Stimulated activated CD4-positive, alpha-beta T cell treated with anti-CD3 and anti-CD28 coated beads, Interleukin-1b, Interleukin-23, amount 100 ng/mL, for 4 hours (primary cell): ENCODE measurements around the gene CD209.
A peak's percentile ranks its signal among the peaks of the same experiment; 100 is the strongest.
"Not testable (repeated sequence)": the region's sequence is repeated elsewhere in the genome, so short reads cannot be mapped to it uniquely, and the experiment has no call there.

Source experiments
- DNase-seq, 2 donors: peaks; one replicate each; pipeline ENCODE4 v3.0.0-alpha.2; 2020; ENCODE audit warnings: low read depth in 2 of 2

CD209 gene

GRCh38 chr19:7746903-7747884 lies at the start of gene CD209:
TSS of gene CD209 (minus strand) at chr19:7747534. CDS start at chr19:7747511, 23 bp downstream.
- DNase-seq: no peak

DNA sequence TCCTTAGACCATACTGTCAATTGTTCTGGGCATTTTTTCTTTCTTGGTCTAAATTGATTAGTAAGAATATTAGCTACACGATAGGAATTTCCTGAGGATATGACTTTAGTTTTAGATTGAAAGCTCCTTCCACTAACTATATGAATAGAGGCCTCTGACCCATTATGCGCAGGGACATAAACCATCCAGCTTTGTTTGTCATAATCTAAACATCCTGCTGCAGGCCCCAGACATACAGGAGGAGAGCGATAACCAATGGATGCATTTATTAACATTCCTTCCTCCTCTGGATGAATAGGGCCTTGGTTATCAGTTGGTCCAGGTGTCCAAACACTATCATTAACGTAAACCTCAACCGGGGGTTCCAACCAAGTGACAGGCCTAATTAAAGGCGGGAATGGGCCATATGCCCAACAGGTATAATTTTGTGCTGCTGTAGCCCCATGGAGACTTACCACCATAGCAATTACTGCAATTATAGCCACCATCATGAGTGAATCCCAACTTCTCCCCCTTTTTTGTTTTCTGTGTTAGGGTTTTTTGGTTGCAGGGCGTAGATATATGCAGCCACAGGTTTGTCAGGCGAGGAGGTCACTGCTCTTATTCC lies 48.3 kb upstream of the CD209 start:
- DNase-seq: no peak

GRCh38 chr19:7793493-7793892 lies 46.2 kb upstream of the CD209 start:
- DNase-seq: no peak

DNA sequence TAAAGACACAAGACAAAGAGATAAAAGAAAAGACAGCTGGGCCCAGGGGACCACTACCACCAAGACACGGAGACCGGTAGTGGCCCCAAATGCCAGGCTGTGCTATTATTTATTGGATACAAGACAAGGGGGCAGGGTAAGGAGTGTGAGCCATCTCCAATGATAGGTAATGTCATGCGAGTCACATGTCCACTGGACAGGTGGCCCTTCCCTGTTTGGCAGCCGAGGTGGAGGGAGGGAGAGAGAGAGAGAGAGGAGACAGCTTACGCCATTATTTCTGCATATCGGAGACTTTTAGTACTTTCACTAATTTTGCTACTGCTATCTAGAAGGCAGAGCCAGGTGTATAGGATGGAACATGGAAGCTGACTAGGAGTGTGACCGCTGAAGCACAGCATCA lies 45.4 kb upstream of the CD209 start:
- DNase-seq: not testable (repeated sequence)

DNA sequence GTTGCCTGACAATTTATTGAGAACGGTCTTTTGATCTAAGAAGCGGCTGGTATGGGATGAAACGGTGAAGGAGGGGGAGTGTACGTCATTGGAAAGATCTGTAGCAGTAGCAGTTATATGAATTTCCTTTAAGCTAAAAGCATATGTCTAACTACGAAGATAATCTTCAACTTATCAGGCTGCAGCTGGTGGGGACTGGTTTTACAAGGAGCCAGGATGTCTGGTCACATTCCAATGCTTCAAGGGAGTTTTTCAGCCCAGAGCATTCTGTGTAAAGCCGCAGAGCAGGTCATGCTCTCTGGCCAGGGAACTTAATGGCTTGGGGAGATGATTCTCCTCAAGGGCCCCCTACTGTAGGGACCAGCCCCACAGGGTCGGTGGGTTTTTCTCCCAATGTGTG lies 44.9 kb upstream of the CD209 start:
- no peak for DNase-seq

GRCh38 chr19:7790416-7790815 lies 43.1 kb upstream of the CD209 start:
- DNase-seq: no peak

DNA sequence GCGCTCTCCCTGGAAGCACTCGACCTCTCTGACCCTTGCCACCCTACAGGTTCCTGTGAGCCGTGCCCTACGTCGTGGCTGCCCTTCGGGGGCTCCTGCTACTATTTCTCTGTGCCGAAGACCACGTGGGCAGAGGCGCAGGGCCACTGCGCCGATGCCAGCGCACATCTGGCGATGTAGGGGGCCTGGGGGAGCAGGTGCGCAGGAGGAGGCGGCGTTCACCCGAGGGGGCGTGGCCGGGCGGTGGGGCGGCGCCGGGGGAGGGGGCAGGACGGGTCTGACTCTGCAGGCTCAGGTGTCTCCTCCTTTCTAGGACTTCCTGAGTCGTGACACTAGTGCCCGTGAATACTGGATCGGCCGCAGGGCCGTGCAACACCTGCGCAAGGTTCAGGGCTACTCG lies 42.1 kb upstream of the CD209 start:
- peak; percentile 20 to 35 for DNase-seq

GRCh38 chr19:7788933-7789323 lies 41.6 kb upstream of the CD209 start:
- no peak for DNase-seq

- no peak for DNase-seq
Observed at GRCh38 chr19:7788178-7788932, 41.0 kb upstream of the CD209 start.

DNA sequence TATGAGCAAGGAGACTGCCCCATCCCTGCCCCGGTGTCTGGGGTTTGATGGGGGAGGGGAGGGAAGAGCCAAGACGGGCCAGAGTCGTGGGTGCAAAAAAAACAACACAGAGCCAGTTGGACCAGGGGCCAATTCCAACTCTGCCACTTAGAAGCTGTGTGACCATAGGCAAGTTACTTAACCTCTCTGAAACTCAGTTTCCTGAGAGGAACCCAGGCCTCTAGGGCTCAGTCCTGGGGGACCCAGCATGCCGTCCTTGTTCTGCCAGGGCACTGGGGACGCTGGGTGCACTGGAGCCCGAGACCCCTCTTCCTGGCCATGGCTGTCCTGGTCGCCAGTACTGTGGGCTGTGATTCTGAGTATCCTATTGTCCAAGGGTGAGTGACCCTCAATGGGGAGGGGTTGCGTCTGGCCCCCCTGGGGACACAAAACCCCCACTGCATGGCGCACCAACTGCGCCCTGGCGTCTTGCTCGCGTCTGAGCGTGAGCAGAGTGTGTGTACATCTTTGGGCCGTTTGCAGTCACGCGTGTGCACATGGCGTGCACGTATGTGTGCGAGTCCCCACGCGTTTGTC lies 40.4 kb upstream of the CD209 start:
- DNase-seq: no peak

- DNase-seq: no peak
Observed at GRCh38 chr19:7787141-7787540, 39.8 kb upstream of the CD209 start.

DNA sequence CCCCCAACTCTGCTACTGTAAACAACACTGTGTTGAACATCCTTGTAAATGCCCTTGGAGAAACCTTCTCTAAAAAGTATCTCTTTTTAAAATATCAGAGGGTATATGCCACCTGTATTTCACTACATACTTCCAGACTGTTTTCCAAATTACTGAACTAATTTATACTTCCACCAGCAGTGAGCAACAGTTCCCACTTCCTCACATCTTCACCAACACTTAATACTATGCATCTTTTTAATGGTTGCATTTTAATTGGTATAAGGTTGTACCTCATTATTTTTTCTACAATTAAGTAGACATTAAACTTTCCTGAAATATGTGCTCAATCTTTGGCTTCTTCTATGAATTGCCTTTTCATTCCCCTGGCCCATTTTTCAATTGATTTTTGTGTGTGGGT lies 37.5 kb upstream of the CD209 start:
- DNase-seq: no peak

- no peak for DNase-seq
Observed at GRCh38 chr19:7783991-7784423, 36.7 kb upstream of the CD209 start.

- no peak for DNase-seq
Observed at GRCh38 chr19:7781157-7781556, 33.8 kb upstream of the CD209 start.

GRCh38 chr19:7779631-7780486 lies 32.5 kb upstream of the CD209 start:
- no peak for DNase-seq

DNA sequence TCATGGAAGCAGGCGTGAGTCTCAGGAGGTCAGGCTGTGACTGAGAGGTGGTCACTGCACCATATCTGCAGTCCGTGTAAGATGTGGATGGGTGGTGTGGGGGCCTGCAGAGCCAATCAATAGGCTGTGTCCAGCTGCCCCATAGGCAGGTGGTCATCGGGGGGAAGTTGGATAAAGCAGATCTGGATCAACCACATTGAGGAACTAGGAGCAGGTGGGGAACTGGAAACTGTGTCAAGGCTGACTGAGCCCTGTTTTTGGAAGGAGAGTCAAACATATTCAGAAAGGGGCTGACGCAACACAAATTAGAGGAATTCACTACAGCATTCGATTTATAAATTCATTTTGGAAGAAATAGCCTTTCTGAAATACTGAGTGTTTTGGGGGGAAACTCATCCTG lies 30.7 kb upstream of the CD209 start:
- DNase-seq: no peak

DNA sequence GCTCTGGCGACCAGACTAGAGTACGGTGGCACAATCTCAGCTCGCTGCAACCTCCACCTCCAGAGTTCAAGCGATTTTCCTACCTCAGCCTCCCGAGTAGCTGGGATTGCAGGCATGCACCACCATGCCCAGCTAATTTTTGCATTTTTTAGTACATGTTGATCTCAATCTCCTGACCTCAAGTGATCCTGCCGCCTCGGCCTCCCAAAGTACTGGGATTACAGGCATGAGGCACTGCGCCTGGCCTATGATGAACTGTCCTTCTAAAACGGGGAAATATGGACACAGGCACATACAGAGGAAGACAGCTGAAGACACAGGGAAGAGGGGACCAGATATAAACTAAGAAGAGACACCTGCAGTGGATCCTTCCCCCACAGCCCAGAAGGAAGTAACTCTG lies 28.4 kb upstream of the CD209 start:
- no peak for DNase-seq

GRCh38 chr19:7773841-7774240 lies 26.5 kb upstream of the CD209 start:
- DNase-seq: no peak

- peak in 1 of 2 donors; percentile 15 for DNase-seq
Observed at GRCh38 chr19:7772752-7773291, 25.5 kb upstream of the CD209 start.

DNA sequence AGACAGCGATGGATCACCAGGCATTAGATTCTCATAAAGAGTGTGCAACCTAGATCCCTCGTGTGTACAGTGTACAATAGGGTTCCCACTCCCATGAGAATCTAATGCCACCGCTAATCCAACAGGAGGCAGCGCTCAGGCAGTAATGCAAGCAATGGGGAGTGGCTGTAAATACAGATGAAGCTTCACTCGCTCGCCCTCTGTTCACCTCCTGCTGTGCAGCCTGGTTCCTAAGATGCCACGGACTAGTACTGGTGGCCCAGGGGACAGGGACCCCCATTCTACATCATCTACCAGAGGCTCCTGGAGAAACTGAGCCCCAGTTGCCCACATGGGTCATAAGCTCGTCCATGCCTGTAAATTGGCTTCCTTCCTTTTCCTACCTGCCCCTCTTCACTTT lies 23.7 kb upstream of the CD209 start:
- no peak for DNase-seq

GRCh38 chr19:7769171-7769570 lies 21.8 kb upstream of the CD209 start:
- DNase-seq: no peak
